ENCODE data around the gene NUDT9.

- no peak for TF ChIP-seq POLR2AphosphoS5 (IDR thresholded peaks at IDR 0.05; ENCODE audit: low read depth, low read length)
- TF ChIP-seq TAF1 (IDR thresholded peaks at IDR 0.05; ENCODE audit: borderline replicate concordance, low read depth, low read length): no peak
- no peak for TF ChIP-seq POLR2A (IDR thresholded peaks at IDR 0.05; ENCODE audit: low read depth, low read length)
Measured at GRCh38 chr4:87444741-87445140, 22.4 kb downstream of the NUDT9 start.
